ENCODE results near the gene GSTT2B.
"Not testable (repeated sequence)": the region's sequence is repeated elsewhere in the genome, so short reads cannot be mapped to it uniquely, and the experiment has no call there.

GRCh38 chr22:23949764-23950163 lies 11.2 kb downstream of the GSTT2B start:
- TF ChIP-seq, protein P1, sequence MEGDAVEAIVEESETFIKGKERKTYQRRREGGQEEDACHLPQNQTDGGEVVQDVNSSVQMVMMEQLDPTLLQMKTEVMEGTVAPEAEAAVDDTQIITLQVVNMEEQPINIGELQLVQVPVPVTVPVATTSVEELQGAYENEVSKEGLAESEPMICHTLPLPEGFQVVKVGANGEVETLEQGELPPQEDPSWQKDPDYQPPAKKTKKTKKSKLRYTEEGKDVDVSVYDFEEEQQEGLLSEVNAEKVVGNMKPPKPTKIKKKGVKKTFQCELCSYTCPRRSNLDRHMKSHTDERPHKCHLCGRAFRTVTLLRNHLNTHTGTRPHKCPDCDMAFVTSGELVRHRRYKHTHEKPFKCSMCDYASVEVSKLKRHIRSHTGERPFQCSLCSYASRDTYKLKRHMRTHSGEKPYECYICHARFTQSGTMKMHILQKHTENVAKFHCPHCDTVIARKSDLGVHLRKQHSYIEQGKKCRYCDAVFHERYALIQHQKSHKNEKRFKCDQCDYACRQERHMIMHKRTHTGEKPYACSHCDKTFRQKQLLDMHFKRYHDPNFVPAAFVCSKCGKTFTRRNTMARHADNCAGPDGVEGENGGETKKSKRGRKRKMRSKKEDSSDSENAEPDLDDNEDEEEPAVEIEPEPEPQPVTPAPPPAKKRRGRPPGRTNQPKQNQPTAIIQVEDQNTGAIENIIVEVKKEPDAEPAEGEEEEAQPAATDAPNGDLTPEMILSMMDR (IDR thresholded peaks at IDR 0.05 in 2 of 3, conservative IDR thresholded peaks at IDR 0.05 in 1 of 3; ENCODE audit: control insufficient read depth in 2 of 3, extremely low read depth in 1 of 3, insufficient read depth in 1 of 3, low read depth in 3 of 3, low read length in 3 of 3) = not testable (repeated sequence)
- not testable (repeated sequence) for TF ChIP-seq RAD21 (IDR thresholded peaks at IDR 0.05; ENCODE audit: insufficient read depth, low read depth, low read length); EED (IDR thresholded peaks at IDR 0.05; ENCODE audit: low read depth); POLR2A (IDR thresholded peaks at IDR 0.05; ENCODE audit: low read depth, low read length); SP1 (IDR thresholded peaks at IDR 0.05; ENCODE audit: low read depth, low read length); POLR2AphosphoS2 (IDR thresholded peaks at IDR 0.05; ENCODE audit: low read depth, low read length); CEBPB (IDR thresholded peaks at IDR 0.05; ENCODE audit: borderline replicate concordance in 1 of 2, low read depth in 2 of 2, low read length in 2 of 2); CHD1 (IDR thresholded peaks at IDR 0.05; ENCODE audit: low read depth, low read length); SIN3A (IDR thresholded peaks at IDR 0.05; ENCODE audit: low read depth, low read length); ESRRA (IDR thresholded peaks at IDR 0.05; ENCODE audit: low read length); ZZZ3 (IDR thresholded peaks at IDR 0.05; ENCODE audit: control insufficient read depth, insufficient read length, low read depth); ATF7 (IDR thresholded peaks at IDR 0.05; ENCODE audit: low read depth)
- TF ChIP-seq, protein P2, sequence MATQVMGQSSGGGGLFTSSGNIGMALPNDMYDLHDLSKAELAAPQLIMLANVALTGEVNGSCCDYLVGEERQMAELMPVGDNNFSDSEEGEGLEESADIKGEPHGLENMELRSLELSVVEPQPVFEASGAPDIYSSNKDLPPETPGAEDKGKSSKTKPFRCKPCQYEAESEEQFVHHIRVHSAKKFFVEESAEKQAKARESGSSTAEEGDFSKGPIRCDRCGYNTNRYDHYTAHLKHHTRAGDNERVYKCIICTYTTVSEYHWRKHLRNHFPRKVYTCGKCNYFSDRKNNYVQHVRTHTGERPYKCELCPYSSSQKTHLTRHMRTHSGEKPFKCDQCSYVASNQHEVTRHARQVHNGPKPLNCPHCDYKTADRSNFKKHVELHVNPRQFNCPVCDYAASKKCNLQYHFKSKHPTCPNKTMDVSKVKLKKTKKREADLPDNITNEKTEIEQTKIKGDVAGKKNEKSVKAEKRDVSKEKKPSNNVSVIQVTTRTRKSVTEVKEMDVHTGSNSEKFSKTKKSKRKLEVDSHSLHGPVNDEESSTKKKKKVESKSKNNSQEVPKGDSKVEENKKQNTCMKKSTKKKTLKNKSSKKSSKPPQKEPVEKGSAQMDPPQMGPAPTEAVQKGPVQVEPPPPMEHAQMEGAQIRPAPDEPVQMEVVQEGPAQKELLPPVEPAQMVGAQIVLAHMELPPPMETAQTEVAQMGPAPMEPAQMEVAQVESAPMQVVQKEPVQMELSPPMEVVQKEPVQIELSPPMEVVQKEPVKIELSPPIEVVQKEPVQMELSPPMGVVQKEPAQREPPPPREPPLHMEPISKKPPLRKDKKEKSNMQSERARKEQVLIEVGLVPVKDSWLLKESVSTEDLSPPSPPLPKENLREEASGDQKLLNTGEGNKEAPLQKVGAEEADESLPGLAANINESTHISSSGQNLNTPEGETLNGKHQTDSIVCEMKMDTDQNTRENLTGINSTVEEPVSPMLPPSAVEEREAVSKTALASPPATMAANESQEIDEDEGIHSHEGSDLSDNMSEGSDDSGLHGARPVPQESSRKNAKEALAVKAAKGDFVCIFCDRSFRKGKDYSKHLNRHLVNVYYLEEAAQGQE (IDR thresholded peaks at IDR 0.05; ENCODE audit: low read depth, low read length) = not testable (repeated sequence)
